ENCODE data around the gene KLK2. TPM values are rescaled to one million over a fixed set of nuclear protein-coding genes. Genes with fewer than 3 reads are reported as not detected.

The KLK2 gene
- total RNA-seq, 4 donors from 2014 or later: not detected

DNA sequence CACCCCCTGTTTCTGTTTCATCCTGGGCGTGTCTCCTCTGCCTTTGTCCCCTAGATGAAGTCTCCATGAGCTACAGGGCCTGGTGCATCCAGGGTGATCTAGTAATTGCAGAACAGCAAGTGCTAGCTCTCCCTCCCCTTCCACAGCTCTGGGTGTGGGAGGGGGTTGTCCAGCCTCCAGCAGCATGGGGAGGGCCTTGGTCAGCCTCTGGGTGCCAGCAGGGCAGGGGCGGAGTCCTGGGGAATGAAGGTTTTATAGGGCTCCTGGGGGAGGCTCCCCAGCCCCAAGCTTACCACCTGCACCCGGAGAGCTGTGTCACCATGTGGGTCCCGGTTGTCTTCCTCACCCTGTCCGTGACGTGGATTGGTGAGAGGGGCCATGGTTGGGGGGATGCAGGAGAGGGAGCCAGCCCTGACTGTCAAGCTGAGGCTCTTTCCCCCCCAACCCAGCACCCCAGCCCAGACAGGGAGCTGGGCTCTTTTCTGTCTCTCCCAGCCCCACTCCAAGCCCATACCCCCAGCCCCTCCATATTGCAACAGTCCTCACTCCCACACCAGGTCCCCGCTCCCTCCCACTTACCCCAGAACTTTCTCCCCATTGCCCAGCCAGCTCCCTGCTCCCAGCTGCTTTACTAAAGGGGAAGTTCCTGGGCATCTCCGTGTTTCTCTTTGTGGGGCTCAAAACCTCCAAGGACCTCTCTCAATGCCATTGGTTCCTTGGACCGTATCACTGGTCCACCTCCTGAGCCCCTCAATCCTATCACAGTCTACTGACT lies 18.4 kb upstream of the KLK2 start, which contains the start of gene KLK3:
TSS of gene KLK3 (plus strand) at position 280 of the 775 bp plus-strand sequence. CDS start at position 321, 41 bp downstream.
- Histone ChIP-seq H3K4me3 (no peak within 1 kb of the TSS), H3K27me3 (peaks cover 97% of the 10 kb centered on the region), H3K4me1 (no peaks in the 10 kb centered on the region), H3K27ac (no peak within 1 kb of the TSS), H3K9me3 (no peaks in the 10 kb centered on the region), H3K36me3 (no peaks in the 10 kb centered on the region)
- TF ChIP-seq POLR2AphosphoS5 (IDR thresholded peaks at IDR 0.05): no peak
- TF ChIP-seq, protein P1, sequence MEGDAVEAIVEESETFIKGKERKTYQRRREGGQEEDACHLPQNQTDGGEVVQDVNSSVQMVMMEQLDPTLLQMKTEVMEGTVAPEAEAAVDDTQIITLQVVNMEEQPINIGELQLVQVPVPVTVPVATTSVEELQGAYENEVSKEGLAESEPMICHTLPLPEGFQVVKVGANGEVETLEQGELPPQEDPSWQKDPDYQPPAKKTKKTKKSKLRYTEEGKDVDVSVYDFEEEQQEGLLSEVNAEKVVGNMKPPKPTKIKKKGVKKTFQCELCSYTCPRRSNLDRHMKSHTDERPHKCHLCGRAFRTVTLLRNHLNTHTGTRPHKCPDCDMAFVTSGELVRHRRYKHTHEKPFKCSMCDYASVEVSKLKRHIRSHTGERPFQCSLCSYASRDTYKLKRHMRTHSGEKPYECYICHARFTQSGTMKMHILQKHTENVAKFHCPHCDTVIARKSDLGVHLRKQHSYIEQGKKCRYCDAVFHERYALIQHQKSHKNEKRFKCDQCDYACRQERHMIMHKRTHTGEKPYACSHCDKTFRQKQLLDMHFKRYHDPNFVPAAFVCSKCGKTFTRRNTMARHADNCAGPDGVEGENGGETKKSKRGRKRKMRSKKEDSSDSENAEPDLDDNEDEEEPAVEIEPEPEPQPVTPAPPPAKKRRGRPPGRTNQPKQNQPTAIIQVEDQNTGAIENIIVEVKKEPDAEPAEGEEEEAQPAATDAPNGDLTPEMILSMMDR (IDR thresholded peaks at IDR 0.05): no peak
- TF ChIP-seq POLR2A (IDR thresholded peaks at IDR 0.05): no peak
- TF ChIP-seq EP300 (IDR thresholded peaks at IDR 0.05): no peak
- WGBS, 2 donors (ENCODE audit: low coverage in 1 of 2): 37 to 59% methylated on average over 4 to 6 of the region's 9 CpGs
- ATAC-seq: no peak

DNA sequence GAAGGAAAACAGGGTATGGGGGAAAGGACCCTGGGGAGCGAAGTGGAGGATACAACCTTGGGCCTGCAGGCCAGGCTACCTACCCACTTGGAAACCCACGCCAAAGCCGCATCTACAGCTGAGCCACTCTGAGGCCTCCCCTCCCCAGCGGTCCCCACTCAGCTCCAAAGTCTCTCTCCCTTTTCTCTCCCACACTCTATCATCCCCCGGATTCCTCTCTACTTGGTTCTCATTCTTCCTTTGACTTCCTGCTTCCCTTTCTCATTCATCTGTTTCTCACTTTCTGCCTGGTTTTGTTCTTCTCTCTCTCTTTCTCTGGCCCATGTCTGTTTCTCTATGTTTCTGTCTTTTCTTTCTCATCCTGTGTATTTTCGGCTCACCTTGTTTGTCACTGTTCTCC lies 15.9 kb upstream of the KLK2 start:
- no peaks in the 10 kb centered on the region for H3K9me3 ChIP-seq
- no peak overlapping the region for H3K4me3 ChIP-seq
- H3K27ac ChIP-seq: no peak overlapping the region
- no peak for TF ChIP-seq POLR2AphosphoS5 (IDR thresholded peaks at IDR 0.05)
- no peak for TF ChIP-seq POLR2A (IDR thresholded peaks at IDR 0.05)
- TF ChIP-seq, protein P1 (IDR thresholded peaks at IDR 0.05): no peak
- TF ChIP-seq EP300 (IDR thresholded peaks at IDR 0.05): no peak
- peaks cover 92% of the 10 kb centered on the region for H3K27me3 ChIP-seq
- no peak for ATAC-seq
- H3K36me3 ChIP-seq: no peaks in the 10 kb centered on the region
- no peaks in the 10 kb centered on the region for H3K4me1 ChIP-seq
- WGBS, 2 donors (ENCODE audit: low coverage in 1 of 2): 40 to 57% methylated on average over 2 to 6 of the region's 6 CpGs

DNA sequence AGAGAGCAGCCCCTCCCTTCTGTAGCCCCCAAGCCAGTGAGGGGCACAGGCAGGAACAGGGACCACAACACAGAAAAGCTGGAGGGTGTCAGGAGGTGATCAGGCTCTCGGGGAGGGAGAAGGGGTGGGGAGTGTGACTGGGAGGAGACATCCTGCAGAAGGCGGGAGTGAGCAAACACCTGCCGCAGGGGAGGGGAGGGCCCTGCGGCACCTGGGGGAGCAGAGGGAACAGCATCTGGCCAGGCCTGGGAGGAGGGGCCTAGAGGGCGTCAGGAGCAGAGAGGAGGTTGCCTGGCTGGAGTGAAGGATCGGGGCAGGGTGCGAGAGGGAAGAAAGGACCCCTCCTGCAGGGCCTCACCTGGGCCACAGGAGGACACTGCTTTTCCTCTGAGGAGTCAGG lies 14.4 kb upstream of the KLK2 start:
- H3K27me3 ChIP-seq: peaks cover 88% of the 10 kb centered on the region
- no peak overlapping the region for H3K4me3 ChIP-seq
- ATAC-seq: no peak
- H3K27ac ChIP-seq: no peak overlapping the region
- TF ChIP-seq EP300 (IDR thresholded peaks at IDR 0.05) (no peak), POLR2AphosphoS5 (IDR thresholded peaks at IDR 0.05) (no peak), POLR2A (IDR thresholded peaks at IDR 0.05) (no peak)
- TF ChIP-seq, protein P1 (IDR thresholded peaks at IDR 0.05): no peak
- H3K4me1 ChIP-seq: no peaks in the 10 kb centered on the region
- no peaks in the 10 kb centered on the region for H3K36me3 ChIP-seq
- WGBS, 2 donors (ENCODE audit: low coverage in 1 of 2): 8 to 14% methylated on average over 5 to 7 of the region's 7 CpGs
- no peaks in the 10 kb centered on the region for H3K9me3 ChIP-seq

DNA sequence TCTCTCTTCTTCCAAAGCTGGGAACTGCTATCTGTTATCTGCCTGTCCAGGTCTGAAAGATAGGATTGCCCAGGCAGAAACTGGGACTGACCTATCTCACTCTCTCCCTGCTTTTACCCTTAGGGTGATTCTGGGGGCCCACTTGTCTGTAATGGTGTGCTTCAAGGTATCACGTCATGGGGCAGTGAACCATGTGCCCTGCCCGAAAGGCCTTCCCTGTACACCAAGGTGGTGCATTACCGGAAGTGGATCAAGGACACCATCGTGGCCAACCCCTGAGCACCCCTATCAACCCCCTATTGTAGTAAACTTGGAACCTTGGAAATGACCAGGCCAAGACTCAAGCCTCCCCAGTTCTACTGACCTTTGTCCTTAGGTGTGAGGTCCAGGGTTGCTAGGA lies 13.4 kb upstream of the KLK2 start:
- 100% methylated on average over 2 of the region's 4 CpGs; no CpG with 5 or more reads in 1 of the 2 donors for WGBS, 2 donors (ENCODE audit: low coverage in 1 of 2)
- TF ChIP-seq POLR2A (IDR thresholded peaks at IDR 0.05): no peak
- TF ChIP-seq, protein P1 (IDR thresholded peaks at IDR 0.05): no peak
- no peak for TF ChIP-seq POLR2AphosphoS5 (IDR thresholded peaks at IDR 0.05)
- no peak for TF ChIP-seq EP300 (IDR thresholded peaks at IDR 0.05)
- ATAC-seq: no peak
- H3K27me3 ChIP-seq: peaks cover 88% of the 10 kb centered on the region
- H3K4me1 ChIP-seq: no peaks in the 10 kb centered on the region
- H3K4me3 ChIP-seq: no peak overlapping the region
- no peaks in the 10 kb centered on the region for H3K9me3 ChIP-seq
- H3K36me3 ChIP-seq: no peaks in the 10 kb centered on the region
- H3K27ac ChIP-seq: no peak overlapping the region

DNA sequence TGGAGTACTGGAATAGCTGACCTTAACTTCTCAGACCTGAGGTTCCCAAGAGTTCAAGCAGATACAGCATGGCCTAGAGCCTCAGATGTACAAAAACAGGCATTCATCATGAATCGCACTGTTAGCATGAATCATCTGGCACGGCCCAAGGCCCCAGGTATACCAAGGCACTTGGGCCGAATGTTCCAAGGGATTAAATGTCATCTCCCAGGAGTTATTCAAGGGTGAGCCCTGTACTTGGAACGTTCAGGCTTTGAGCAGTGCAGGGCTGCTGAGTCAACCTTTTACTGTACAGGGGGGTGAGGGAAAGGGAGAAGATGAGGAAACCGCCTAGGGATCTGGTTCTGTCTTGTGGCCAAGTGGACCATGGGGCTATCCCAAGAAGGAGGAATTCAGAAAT lies 12.2 kb upstream of the KLK2 start:
- Histone ChIP-seq H3K4me1 (no peaks in the 10 kb centered on the region), H3K27ac (no peak overlapping the region), H3K9me3 (no peaks in the 10 kb centered on the region), H3K27me3 (peaks cover 81% of the 10 kb centered on the region), H3K4me3 (no peak overlapping the region), H3K36me3 (no peaks in the 10 kb centered on the region)
- TF ChIP-seq EP300 (IDR thresholded peaks at IDR 0.05) (no peak), POLR2A (IDR thresholded peaks at IDR 0.05) (no peak), POLR2AphosphoS5 (IDR thresholded peaks at IDR 0.05) (no peak)
- TF ChIP-seq, protein P1 (IDR thresholded peaks at IDR 0.05): no peak
- 20 to 40% methylated on average over 2 of the region's 5 CpGs for WGBS, 2 donors (ENCODE audit: low coverage in 1 of 2)
- ATAC-seq: no peak

Data from gastroesophageal sphincter (tissue), 4 donors.